ENCODE data around the gene CD82. TPM values are rescaled to one million over a fixed set of nuclear protein-coding genes. Genes with fewer than 3 reads are reported as not detected.

The CD82 gene
- total and polyA plus RNA-seq, 2 of the 13 experiments (the other 11 are each of a cell fraction or from before 2014, with no cell fraction given): 0.05 TPM; not detected in 1

DNA sequence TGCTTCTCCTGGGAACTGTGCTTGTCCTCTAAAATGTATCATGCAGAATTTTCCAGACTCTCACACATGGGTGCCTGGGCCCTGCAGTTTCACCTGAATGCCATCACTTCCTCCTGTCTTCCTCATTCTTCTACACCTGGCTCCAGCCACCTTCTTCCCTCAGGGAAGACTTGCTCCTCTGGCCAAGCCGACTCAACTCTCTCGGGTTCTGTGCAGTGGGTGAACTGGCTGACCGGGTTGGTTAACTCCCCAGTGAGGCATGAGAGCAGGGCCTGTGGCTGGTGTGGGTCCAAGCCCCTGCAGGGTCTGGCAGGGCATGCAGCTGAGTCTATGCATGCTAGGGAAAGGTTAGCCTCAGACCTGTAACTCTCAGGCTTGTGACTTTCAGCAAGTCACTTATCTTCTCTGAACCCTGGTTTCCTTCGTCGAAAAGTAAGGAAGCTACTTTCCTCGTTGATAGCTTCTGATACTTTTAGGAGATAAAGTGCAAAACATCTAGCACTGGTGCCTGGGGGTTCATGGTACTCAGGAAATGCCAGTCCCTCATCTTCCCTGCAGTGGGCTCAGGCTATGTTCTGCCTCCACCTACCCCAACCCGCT lies 11.9 kb downstream of the CD82 start (continued):
- TF ChIP-seq TFE3 (CRISPR knock-in tag; IDR thresholded peaks at IDR 0.05) (no peak), ZNF510 (CRISPR knock-in tag; IDR thresholded peaks at IDR 0.05; ENCODE audit: low read depth) (no peak), BRD4 (CRISPR knock-in tag; IDR thresholded peaks at IDR 0.05) (no peak), GPN1 (CRISPR knock-in tag; IDR thresholded peaks at IDR 0.05; ENCODE audit: borderline replicate concordance) (no peak), TBL1XR1 (IDR thresholded peaks at IDR 0.05; ENCODE audit: borderline replicate concordance, low read length, partially characterized antibody) (no peak)

DNA sequence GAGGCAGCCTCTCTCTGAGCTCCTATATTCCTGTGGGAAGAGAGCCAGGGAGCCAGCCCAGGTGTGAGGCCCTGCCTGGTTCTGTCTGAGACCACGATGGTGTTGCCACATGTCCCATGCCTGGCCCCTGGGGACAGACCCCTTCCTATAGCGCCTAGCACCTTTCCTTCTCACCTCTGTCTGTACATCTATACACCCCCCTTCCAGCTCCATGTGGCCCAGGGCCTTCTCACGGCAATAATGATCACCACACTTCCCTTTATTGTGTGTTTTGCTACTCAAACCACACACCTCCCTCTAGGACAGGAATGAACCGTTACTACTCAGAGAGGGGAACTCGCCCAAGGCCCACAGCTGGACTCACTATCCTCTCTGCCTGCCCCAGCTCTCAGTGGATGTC lies 12.8 kb downstream of the CD82 start:
- DNase-seq (ENCODE audit: low spot score) (no peak), ATAC-seq (no peak), FAIRE-seq (no peak)
- no peaks in the 10 kb centered on the region for H3K9me3 ChIP-seq (ENCODE audit: low read length)
- ChIA-PET POLR2A (no interaction called here), CTCF (ENCODE audit: low intra/inter-chr PET ratio, low total read pairs) (no interaction called here)
- no peaks in the 10 kb centered on the region for H3K79me2 ChIP-seq (ENCODE audit: insufficient read depth, low read length)
- WGBS (ENCODE audit: low lambda C conversion rate): 17% methylated on average over 5 of the region's 5 CpGs
- no peak overlapping the region for H2AFZ ChIP-seq (ENCODE audit: low read length)
- H3K27ac ChIP-seq (ENCODE audit: extremely low read length, insufficient read depth, low read length): no peak overlapping the region
- no peak overlapping the region for H3K4me3 ChIP-seq (replicated peaks in 1 of 3; ENCODE audit: insufficient read depth in 1 of 3, low read depth in 2 of 3, low read length in 3 of 3)
- H3K27me3 ChIP-seq (ENCODE audit: control insufficient read depth in 1 of 2, insufficient read depth in 2 of 2, low read length in 2 of 2): peaks cover 1 to 22% of the 10 kb centered on the region in 2 experiments; a peak in 4 of 5 replicates
- H4K20me1 ChIP-seq (ENCODE audit: insufficient read depth, low read length): no peaks in the 10 kb centered on the region
- TF ChIP-seq SNAI1 (CRISPR knock-in tag; IDR thresholded peaks at IDR 0.05; ENCODE audit: borderline replicate concordance) (no peak), GABPB1 (CRISPR knock-in tag; IDR thresholded peaks at IDR 0.05) (no peak), POGZ (CRISPR knock-in tag; IDR thresholded peaks at IDR 0.05) (no peak), ZKSCAN8 (CRISPR knock-in tag; IDR thresholded peaks at IDR 0.05; ENCODE audit: borderline replicate concordance) (no peak), IKZF1 (IDR thresholded peaks at IDR 0.05) (no peak)
- TF ChIP-seq, protein P1, sequence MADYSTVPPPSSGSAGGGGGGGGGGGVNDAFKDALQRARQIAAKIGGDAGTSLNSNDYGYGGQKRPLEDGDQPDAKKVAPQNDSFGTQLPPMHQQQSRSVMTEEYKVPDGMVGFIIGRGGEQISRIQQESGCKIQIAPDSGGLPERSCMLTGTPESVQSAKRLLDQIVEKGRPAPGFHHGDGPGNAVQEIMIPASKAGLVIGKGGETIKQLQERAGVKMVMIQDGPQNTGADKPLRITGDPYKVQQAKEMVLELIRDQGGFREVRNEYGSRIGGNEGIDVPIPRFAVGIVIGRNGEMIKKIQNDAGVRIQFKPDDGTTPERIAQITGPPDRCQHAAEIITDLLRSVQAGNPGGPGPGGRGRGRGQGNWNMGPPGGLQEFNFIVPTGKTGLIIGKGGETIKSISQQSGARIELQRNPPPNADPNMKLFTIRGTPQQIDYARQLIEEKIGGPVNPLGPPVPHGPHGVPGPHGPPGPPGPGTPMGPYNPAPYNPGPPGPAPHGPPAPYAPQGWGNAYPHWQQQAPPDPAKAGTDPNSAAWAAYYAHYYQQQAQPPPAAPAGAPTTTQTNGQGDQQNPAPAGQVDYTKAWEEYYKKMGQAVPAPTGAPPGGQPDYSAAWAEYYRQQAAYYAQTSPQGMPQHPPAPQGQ (CRISPR knock-in tag; IDR thresholded peaks at IDR 0.05; ENCODE audit: borderline replicate concordance): no peak
- TF ChIP-seq, protein P2, sequence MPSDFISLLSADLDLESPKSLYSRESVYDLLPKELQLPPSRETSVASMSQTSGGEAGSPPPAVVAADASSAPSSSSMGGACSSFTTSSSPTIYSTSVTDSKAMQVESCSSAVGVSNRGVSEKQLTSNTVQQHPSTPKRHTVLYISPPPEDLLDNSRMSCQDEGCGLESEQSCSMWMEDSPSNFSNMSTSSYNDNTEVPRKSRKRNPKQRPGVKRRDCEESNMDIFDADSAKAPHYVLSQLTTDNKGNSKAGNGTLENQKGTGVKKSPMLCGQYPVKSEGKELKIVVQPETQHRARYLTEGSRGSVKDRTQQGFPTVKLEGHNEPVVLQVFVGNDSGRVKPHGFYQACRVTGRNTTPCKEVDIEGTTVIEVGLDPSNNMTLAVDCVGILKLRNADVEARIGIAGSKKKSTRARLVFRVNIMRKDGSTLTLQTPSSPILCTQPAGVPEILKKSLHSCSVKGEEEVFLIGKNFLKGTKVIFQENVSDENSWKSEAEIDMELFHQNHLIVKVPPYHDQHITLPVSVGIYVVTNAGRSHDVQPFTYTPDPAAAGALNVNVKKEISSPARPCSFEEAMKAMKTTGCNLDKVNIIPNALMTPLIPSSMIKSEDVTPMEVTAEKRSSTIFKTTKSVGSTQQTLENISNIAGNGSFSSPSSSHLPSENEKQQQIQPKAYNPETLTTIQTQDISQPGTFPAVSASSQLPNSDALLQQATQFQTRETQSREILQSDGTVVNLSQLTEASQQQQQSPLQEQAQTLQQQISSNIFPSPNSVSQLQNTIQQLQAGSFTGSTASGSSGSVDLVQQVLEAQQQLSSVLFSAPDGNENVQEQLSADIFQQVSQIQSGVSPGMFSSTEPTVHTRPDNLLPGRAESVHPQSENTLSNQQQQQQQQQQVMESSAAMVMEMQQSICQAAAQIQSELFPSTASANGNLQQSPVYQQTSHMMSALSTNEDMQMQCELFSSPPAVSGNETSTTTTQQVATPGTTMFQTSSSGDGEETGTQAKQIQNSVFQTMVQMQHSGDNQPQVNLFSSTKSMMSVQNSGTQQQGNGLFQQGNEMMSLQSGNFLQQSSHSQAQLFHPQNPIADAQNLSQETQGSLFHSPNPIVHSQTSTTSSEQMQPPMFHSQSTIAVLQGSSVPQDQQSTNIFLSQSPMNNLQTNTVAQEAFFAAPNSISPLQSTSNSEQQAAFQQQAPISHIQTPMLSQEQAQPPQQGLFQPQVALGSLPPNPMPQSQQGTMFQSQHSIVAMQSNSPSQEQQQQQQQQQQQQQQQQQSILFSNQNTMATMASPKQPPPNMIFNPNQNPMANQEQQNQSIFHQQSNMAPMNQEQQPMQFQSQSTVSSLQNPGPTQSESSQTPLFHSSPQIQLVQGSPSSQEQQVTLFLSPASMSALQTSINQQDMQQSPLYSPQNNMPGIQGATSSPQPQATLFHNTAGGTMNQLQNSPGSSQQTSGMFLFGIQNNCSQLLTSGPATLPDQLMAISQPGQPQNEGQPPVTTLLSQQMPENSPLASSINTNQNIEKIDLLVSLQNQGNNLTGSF (CRISPR knock-in tag; IDR thresholded peaks at IDR 0.05): no peak
- BruUV-seq (replicated peaks): no TSS peak
- in situ Hi-C loops (cut with HindIII; ENCODE audit: extremely low pct_ligation_motif_present, low pct_unique_long_range_greater_than_20kb) (no loop called here), intact Hi-C loops (cut with micrococcal nuclease; ENCODE audit: unreplicated experiment) (no loop called here)
- H3K4me2 ChIP-seq (ENCODE audit: low read depth, low read length): no peak overlapping the region
- H3K9ac ChIP-seq (ENCODE audit: insufficient read depth, low read depth, low read length): no peak overlapping the region
- no peaks in the 10 kb centered on the region for H3K36me3 ChIP-seq (replicated peaks in 1 of 2; ENCODE audit: control insufficient read depth in 1 of 2, insufficient read depth in 2 of 2, low read length in 2 of 2)
- H3K4me1 ChIP-seq (ENCODE audit: insufficient read depth, low read length): no peaks in the 10 kb centered on the region
